K562 (cell line): ENCODE measurements around the gene ARMC9. TPM values are rescaled to one million over a fixed set of nuclear protein-coding genes. Genes with fewer than 3 reads are reported as not detected.

Experiments
- ATAC-seq: fragments of 200-7000 bp; cut with Tn5 transposase; 3 replicates; pipeline ENCODE4 v1.9.1; 2020; ENCODE audit warnings: moderate library complexity
- BruUV-seq: library from RNA; stranded (reverse); fragments of 400-500 nt; replicated peaks from 2 replicates; lab custom pipeline; 2021; lab: Mats Ljungman, UMichigan
- CTCF ChIA-PET: fragments of 300-600 bp; formaldehyde crosslinking; extraction: SDS; loops from one replicate; lab custom pipeline; 2021; ENCODE audit warnings: low intra/inter-chr PET ratio; lab: Yijun Ruan, JAX
- POLR2A ChIA-PET: fragments of 300-600, 350-650 bp; sonication (Branson Sonifier 250); formaldehyde crosslinking; extraction: SDS; loops from one replicate; lab custom pipeline; 2021; ENCODE audit warnings: antibody characterized with exemption, inconsistent platforms; lab: Yijun Ruan, JAX
- DNase-seq, 4 experiments: peaks; one replicate each; pipeline versions ENCODE4 v3.0.0 to v3.0.0-alpha.2; 2011 to 2018; ENCODE audit warnings: low spot score in 3 of 4, mixed read lengths in 3 of 4; ENCODE audit errors: extremely low read depth in 1 of 4
- FAIRE-seq: peaks from 2 replicates; lab custom pipeline; 2011; peaks lifted over from hg19 to GRCh38; lab: Jason Lieb, UNC
- H2AFZ ChIP-seq: 2 replicates; pipeline ENCODE4 v1.6.0; 2011; ENCODE audit warnings: low read depth, low read length, control low read depth, inconsistent platforms
- H3K27ac ChIP-seq: fragments of 200-600 bp; 3 replicates; pipeline ENCODE4 v1.8.0; 2011; ENCODE audit warnings: low read depth, mild to moderate bottlenecking, control low read depth, inconsistent platforms, low read length, moderate library complexity, mixed read lengths; ENCODE audit errors: extremely low read depth
- H3K27me3 ChIP-seq, 2 experiments: fragments of 300-600 bp in 1 of 2; 2 replicates in 1 of 2; 3 replicates in 1 of 2; pipeline versions ENCODE4 v1.6.0 to v1.8.0; 2011; ENCODE audit warnings: inconsistent platforms in 2 of 2, low read length in 2 of 2, mild to moderate bottlenecking in 1 of 2, mixed read lengths in 1 of 2, moderate library complexity in 1 of 2; ENCODE audit not compliant: control insufficient read depth in 2 of 2, insufficient read depth in 2 of 2
- H3K36me3 ChIP-seq: fragments of 300-600 bp; 3 replicates; pipeline ENCODE4 v1.8.0; 2011; ENCODE audit warnings: mild to moderate bottlenecking, low read length, inconsistent platforms; ENCODE audit not compliant: control insufficient read depth, insufficient read depth
- H3K4me1 ChIP-seq, 2 experiments: fragments of 200-600 bp in 1 of 2; replicated peaks in 1 of 2; 2 replicates in 1 of 2; 3 replicates in 1 of 2; pipeline versions ENCODE4 v1.5.1 to v1.8.0; 2011; ENCODE audit warnings: inconsistent platforms in 2 of 2, low read length in 2 of 2, mild to moderate bottlenecking in 1 of 2, mixed read lengths in 1 of 2, moderate library complexity in 1 of 2; ENCODE audit not compliant: control insufficient read depth in 2 of 2, insufficient read depth in 2 of 2
- H3K4me2 ChIP-seq: 2 replicates; pipeline ENCODE4 v1.6.1; 2011; ENCODE audit warnings: low read length, control low read depth, inconsistent platforms, mixed read lengths; ENCODE audit not compliant: insufficient read depth
- H3K4me3 ChIP-seq: fragments of 200-600 bp; sonication (generic), shearing (Covaris generic); 2 replicates; pipeline ENCODE4 v1.5.1; 2016; ENCODE audit warnings: control low read depth, inconsistent platforms
- H3K79me2 ChIP-seq: fragments of 200-600 bp; 3 replicates; pipeline ENCODE4 v1.8.0; 2011; ENCODE audit warnings: low read length, inconsistent platforms; ENCODE audit not compliant: control insufficient read depth, insufficient read depth
- H3K9ac ChIP-seq, 2 experiments: 2 replicates each; pipeline versions ENCODE4 v1.6.0 to v1.6.1; 2011; ENCODE audit warnings: low read depth in 2 of 2, low read length in 2 of 2, control low read depth in 1 of 2, inconsistent platforms in 1 of 2, mild to moderate bottlenecking in 1 of 2, mixed read lengths in 1 of 2; ENCODE audit not compliant: insufficient read depth in 1 of 2
- H3K9me1 ChIP-seq: one replicate; pipeline ENCODE4 v1.6.0; 2011; ENCODE audit warnings: inconsistent platforms, mild to moderate bottlenecking, low read length, moderate library complexity; ENCODE audit not compliant: control insufficient read depth, insufficient read depth
- H3K9me3 ChIP-seq: replicated peaks from 2 replicates; pipeline ENCODE4 v1.5.1; 2011; ENCODE audit warnings: low read depth, low read length, inconsistent platforms; ENCODE audit not compliant: control insufficient read depth, insufficient read depth
- H4K20me1 ChIP-seq: replicated peaks from 2 replicates; pipeline ENCODE4 v1.6.1; 2011; ENCODE audit warnings: low read length, inconsistent platforms, mixed read lengths; ENCODE audit not compliant: control insufficient read depth, insufficient read depth
- CBX5 ChIP-seq: IDR thresholded peaks from 2 replicates; pipeline ENCODE4 v1.6.1; 2014; ENCODE audit warnings: low read depth, borderline replicate concordance
- CC2D1A ChIP-seq: fragments of 450-650 bp; IDR thresholded peaks from 2 replicates; pipeline ENCODE4 v1.6.1; 2017; ENCODE audit warnings: mild to moderate bottlenecking
- CEBPB ChIP-seq: fragments of 450-650 bp; IDR thresholded peaks from 2 replicates; pipeline ENCODE4 v1.6.1; 2016; ENCODE audit warnings: missing genetic modification characterization, missing compliant biosample characterization
- CEBPG ChIP-seq, 3 experiments: fragments of 200-800 bp in 1 of 3; sonication (Bioruptor generic) in 1 of 3; sonication (generic) in 1 of 3; formaldehyde crosslinking in 1 of 3; IDR thresholded peaks in 2 of 3; conservative IDR thresholded peaks in 1 of 3; 2 replicates each; pipeline versions ENCODE4 v1.6.1 to v1.8.0; 2016 to 2022; ENCODE audit warnings: missing compliant biosample characterization in 2 of 3, missing genetic modification characterization in 2 of 3, mild to moderate bottlenecking in 1 of 3, missing genetic modification reagents in 1 of 3
- HNRNPK ChIP-seq: fragments of 200-400 bp; formaldehyde crosslinking; IDR thresholded peaks from one replicate; pipeline ENCODE4 v1.6.1; 2018; ENCODE audit warnings: mild to moderate bottlenecking, low read depth, low read length; ENCODE audit not compliant: poor library complexity, severe bottlenecking
- POLR3A ChIP-seq: IDR thresholded peaks from 2 replicates; pipeline ENCODE4 v1.6.1; 2011; ENCODE audit warnings: borderline replicate concordance, mild to moderate bottlenecking, moderate library complexity; ENCODE audit not compliant: insufficient read length, insufficient read depth; ENCODE audit errors: extremely low read depth
- RBM39 ChIP-seq: fragments of 200-400 bp; formaldehyde crosslinking; optimal IDR thresholded peaks from 2 replicates; pipeline ENCODE3; 2018; ENCODE audit warnings: low read depth, low read length
- SP2 ChIP-seq: IDR thresholded peaks from 2 replicates; pipeline ENCODE4 v1.6.1; 2011; ENCODE audit warnings: mild to moderate bottlenecking, low read depth, low read length, moderate library complexity; ENCODE audit not compliant: poor library complexity, severe bottlenecking; ENCODE audit errors: extremely low read depth
- TCF7L2 ChIP-seq: fragments of 150-350 bp; IDR thresholded peaks from 2 replicates; pipeline ENCODE4 v1.6.1; 2016; ENCODE audit warnings: low read depth, mild to moderate bottlenecking, low read length, moderate library complexity
- ZFP30 ChIP-seq: fragments of 250-450 bp; sonication (Bioruptor Pico); IDR thresholded peaks from 2 replicates; pipeline ENCODE4 v1.8.0; 2022; ENCODE audit warnings: moderate library complexity, mild to moderate bottlenecking, inconsistent platforms, borderline replicate concordance
- ZNF57 ChIP-seq: fragments of 450-650 bp; formaldehyde crosslinking; IDR thresholded peaks from 2 replicates; pipeline ENCODE4 v1.4.0; 2020; ENCODE audit warnings: mild to moderate bottlenecking, moderate library complexity
- ZNF583 ChIP-seq: fragments of 250-450 bp; sonication (Bioruptor Pico); IDR thresholded peaks from 2 replicates; pipeline ENCODE4 v1.4.0; 2020
- WGBS: fragments of 100-300 bp; shearing (Covaris generic); methylation state at CpG from one replicate; pipeline ENCODE4 v1.1.6; 2016; ENCODE audit warnings: low coverage, mixed read lengths; ENCODE audit not compliant: insufficient coverage; ENCODE audit errors: missing lambda C conversion rate; 5-methylcytosine and 5-hydroxymethylcytosine counted together
- in situ Hi-C: fragments of 300-500 bp; cut with MboI; formaldehyde crosslinking; loops from 4 replicates; pipeline ENCODE4 v1.15.0; 2018; ENCODE audit warnings: inconsistent platforms, mixed read lengths
- intact Hi-C: fragments of 100-400 bp; cut with micrococcal nuclease; formaldehyde crosslinking; loops from 2 replicates; pipeline ENCODE4 v1.14.2; 2022
- polyA plus RNA-seq, 8 experiments: library from polyadenylated mRNA; depleted of rRNA in 4 of 8; stranded (reverse) in 5 of 8; unstranded in 3 of 8; fragments of >200 nt; fragmentation: Nextera tagmentation in 2 of 8; fragmentation: Illumina TruSeq in 1 of 8; extraction: Ambion mirVana in 2 of 8; extraction: Trizol in 1 of 8; gene quantifications; 2 replicates each; pipeline versions ENCODE4 v1.2.1 to v1.2.3, GENCODE V29; 2011 to 2014; ENCODE audit warnings: inconsistent platforms in 1 of 8, missing spikeins in 1 of 8
- total RNA-seq, 7 experiments: library from RNA; depleted of rRNA in 6 of 7; stranded (reverse); fragments of >200 nt in 6 of 7; fragmentation: Illumina TruSeq in 2 of 7; extraction: Trizol in 2 of 7; gene quantifications; 2 replicates each; pipeline versions ENCODE4 v1.2.1 to v1.2.3, GENCODE V29; 2011 to 2021; ENCODE audit warnings: low replicate concordance in 1 of 7
- TF ChIP-seq, protein P1 (sequence below): sonication (generic); formaldehyde crosslinking; IDR thresholded peaks from 2 replicates; pipeline ENCODE4 v1.8.0; 2022; ENCODE audit warnings: mild to moderate bottlenecking, missing genetic modification reagents
- TF ChIP-seq, protein P2 (sequence below): sonication (generic); formaldehyde crosslinking; IDR thresholded peaks from 2 replicates; pipeline ENCODE4 v1.5.0; 2020; ENCODE audit warnings: missing genetic modification reagents

Gene ARMC9
- total and polyA plus RNA-seq, 9 of the 15 experiments (the other 6 are each of a cell fraction or from before 2014, with no cell fraction given) = 0.36 to 2.3 (median 1.1) TPM

DNA sequence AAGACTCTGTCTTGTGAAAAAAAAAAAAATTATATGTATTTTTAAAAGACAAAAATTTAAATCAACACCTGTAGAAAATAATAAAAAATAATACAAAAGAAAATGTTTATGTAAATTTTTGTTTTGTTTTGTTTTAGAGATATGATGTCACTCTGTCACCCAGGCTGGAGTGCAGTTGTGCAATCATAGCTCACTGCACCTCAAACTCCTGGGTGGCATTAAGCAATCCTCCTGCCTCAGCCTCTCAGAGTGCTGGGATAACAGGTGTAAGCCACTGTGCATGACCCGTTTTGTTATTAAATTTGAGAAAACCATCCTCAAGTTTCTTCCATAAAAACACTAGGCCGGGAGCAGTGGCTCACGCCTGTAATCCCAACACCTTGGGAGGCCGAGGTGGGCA, 140.9 kb downstream of the ARMC9 start:
- H3K27ac ChIP-seq = no peak overlapping the region
- peaks cover 0 to 35% of the 10 kb centered on the region in 2 experiments; a peak in 4 of 5 replicates for H3K27me3 ChIP-seq
- intact Hi-C loops (no loop called here), in situ Hi-C loops (no loop called here)
- FAIRE-seq (no peak), DNase-seq (no peak), ATAC-seq (no peak)
- peaks cover 0 to 2% of the 10 kb centered on the region in 2 experiments; a peak in 2 of 5 replicates for H3K4me1 ChIP-seq
- no peak overlapping the region for H3K9ac ChIP-seq
- H3K36me3 ChIP-seq = no peaks in the 10 kb centered on the region
- H3K4me2 ChIP-seq = no peak overlapping the region
- no TSS peak for BruUV-seq
- ChIA-PET CTCF (no interaction called here), POLR2A (no interaction called here)
- H2AFZ ChIP-seq = no peak overlapping the region
- TF ChIP-seq, protein P1, sequence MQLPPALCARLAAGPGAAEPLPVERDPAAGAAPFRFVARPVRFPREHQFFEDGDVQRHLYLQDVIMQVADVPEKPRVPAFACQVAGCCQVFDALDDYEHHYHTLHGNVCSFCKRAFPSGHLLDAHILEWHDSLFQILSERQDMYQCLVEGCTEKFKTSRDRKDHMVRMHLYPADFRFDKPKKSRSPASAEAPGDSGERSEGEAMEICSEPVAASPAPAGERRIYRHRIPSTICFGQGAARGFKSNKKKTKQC (CRISPR knock-in tag) = no peak
- TF ChIP-seq CEBPG (CRISPR knock-in tag; IDR thresholded peaks at IDR 0.05) = no peak
- TF ChIP-seq CEBPG (tag; conservative IDR thresholded peaks at IDR 0.05 in 1 of 2, IDR thresholded peaks at IDR 0.05 in 1 of 2) = peak; percentile 23; a peak in 1 of 4 replicates
- no peak for TF ChIP-seq ZFP30 (CRISPR knock-in tag)
- TF ChIP-seq CEBPB = peak; percentile 39; the same call in 1 of the 2 replicates
- H4K20me1 ChIP-seq = no peaks in the 10 kb centered on the region
- no peaks in the 10 kb centered on the region for H3K9me1 ChIP-seq
- no peaks in the 10 kb centered on the region; the same call in 1 of the 2 replicates for H3K9me3 ChIP-seq
- no peaks in the 10 kb centered on the region for H3K79me2 ChIP-seq
- 10% methylated on average over 4 of the region's 4 CpGs for WGBS
- H3K4me3 ChIP-seq = no peak overlapping the region

- no peaks in the 10 kb centered on the region; the same call in 1 of the 2 replicates for H3K9me3 ChIP-seq
- no peaks in the 10 kb centered on the region for H3K36me3 ChIP-seq
- no peaks in the 10 kb centered on the region for H3K9me1 ChIP-seq
- ChIA-PET POLR2A (no interaction called here), CTCF (no interaction called here)
- no peaks in the 10 kb centered on the region for H4K20me1 ChIP-seq
- H3K4me3 ChIP-seq = no peak overlapping the region
- WGBS = 6% methylated on average over 2 of the region's 2 CpGs
- H3K79me2 ChIP-seq = no peaks in the 10 kb centered on the region
- DNase-seq (no peak), FAIRE-seq (no peak), ATAC-seq (no peak)
- no TSS peak for BruUV-seq
- H3K4me2 ChIP-seq = no peak overlapping the region
- no peak overlapping the region for H3K9ac ChIP-seq
- no peaks in the 10 kb centered on the region; a peak in 1 of 5 replicates for H3K4me1 ChIP-seq
- in situ Hi-C loops = no loop called here
- H3K27ac ChIP-seq = no peak overlapping the region
- H2AFZ ChIP-seq = no peak overlapping the region
- H3K27me3 ChIP-seq = peaks cover 4 to 20% of the 10 kb centered on the region in 2 experiments; a peak in 4 of 5 replicates
- intact Hi-C loops = no loop called here
- TF ChIP-seq ZNF583 (CRISPR knock-in tag) = no peak
- no peak for TF ChIP-seq TCF7L2
- TF ChIP-seq, protein P1 (CRISPR knock-in tag) = no peak
- no peak for TF ChIP-seq POLR3A
- TF ChIP-seq RBM39 = no peak
- no peak for TF ChIP-seq SP2
- no peak for TF ChIP-seq ZNF57 (CRISPR knock-in tag)
- TF ChIP-seq, protein P2, sequence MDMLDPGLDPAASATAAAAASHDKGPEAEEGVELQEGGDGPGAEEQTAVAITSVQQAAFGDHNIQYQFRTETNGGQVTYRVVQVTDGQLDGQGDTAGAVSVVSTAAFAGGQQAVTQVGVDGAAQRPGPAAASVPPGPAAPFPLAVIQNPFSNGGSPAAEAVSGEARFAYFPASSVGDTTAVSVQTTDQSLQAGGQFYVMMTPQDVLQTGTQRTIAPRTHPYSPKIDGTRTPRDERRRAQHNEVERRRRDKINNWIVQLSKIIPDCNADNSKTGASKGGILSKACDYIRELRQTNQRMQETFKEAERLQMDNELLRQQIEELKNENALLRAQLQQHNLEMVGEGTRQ = no peak
- no peak for TF ChIP-seq CC2D1A
- TF ChIP-seq CBX5 = no peak
- TF ChIP-seq HNRNPK = no peak
These were observed 142.7 kb downstream of the ARMC9 start for GRCh38 chr2:231341100-231341499.
